Measurements from ENCODE around the gene PML.

Gene PML

DNA sequence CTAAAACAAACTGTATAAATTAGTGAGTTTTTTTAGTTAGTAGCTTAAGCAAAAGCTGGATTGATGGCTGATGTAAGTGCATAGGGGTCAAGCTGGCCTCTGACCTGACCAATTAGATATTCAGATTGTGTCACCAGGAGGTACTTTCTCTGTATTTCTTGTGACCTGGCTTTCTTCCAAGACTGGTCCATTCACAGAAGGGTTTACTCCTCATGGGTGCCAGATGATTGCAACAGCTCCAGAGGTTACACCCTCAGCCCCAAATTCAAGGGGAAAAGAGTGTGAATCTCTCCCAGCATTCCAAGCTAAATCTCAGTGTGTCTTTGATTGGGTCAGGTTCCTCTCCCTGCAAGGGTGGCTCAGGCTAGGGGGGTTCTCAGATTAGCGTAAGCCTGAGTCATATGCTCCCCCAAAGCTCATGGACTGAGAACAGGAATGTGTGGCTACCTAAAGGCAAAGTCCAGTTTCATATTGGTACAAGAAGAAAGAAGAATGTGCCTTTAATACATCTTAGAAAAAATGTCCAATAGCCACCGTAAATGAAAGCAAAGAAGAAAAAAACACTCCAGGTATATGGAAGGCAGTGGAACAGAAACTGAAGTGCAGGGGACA is 16.5 kb downstream of the PML start:
- DNase-seq (ENCODE audit: low spot score), result no peak

DNA sequence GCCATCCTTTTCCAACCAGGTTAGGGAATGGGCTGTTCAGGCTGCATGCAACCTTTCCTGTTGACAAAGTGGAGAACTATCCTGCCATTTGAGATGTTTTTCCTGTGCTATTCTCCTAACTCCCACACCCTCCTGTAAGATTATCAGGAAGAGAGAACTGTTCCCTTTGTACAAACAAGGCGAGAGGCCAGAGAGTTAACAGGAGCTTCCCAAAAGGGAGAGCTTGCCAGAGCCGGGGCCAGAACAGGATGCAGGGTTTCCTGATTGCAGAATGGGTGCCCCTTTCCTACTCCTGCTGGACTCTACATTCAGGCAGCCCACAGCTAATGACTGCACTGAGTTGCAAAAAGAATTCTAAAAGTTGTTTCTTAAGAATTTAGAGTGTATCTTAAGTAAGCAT is 17.1 kb downstream of the PML start:
- DNase-seq (ENCODE audit: low spot score), result no peak

GRCh38 chr15:74013374-74013894 is 18.9 kb downstream of the PML start:
- no peak for DNase-seq (ENCODE audit: low spot score)

GRCh38 chr15:74019734-74020133 is 25.2 kb downstream of the PML start:
- DNase-seq (ENCODE audit: low spot score), result no peak

DNA sequence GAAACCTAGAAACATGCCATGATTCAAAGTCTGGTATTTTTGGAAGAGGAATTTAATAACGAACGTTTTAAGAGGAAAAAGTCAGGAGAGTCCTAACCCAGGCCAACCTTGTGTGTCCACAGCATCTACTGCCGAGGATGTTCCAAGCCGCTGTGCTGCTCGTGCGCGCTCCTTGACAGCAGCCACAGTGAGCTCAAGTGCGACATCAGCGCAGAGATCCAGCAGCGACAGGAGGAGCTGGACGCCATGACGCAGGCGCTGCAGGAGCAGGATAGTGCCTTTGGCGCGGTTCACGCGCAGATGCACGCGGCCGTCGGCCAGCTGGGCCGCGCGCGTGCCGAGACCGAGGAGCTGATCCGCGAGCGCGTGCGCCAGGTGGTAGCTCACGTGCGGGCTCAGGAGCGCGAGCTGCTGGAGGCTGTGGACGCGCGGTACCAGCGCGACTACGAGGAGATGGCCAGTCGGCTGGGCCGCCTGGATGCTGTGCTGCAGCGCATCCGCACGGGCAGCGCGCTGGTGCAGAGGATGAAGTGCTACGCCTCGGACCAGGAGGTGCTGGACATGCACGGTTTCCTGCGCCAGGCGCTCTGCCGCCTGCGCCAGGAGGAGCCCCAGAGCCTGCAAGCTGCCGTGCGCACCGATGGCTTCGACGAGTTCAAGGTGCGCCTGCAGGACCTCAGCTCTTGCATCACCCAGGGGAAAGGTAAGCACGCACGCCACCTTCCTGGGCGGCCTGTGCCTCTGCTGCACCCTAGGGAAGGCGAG is 28.4 kb downstream of the PML start:
- no peak for DNase-seq (ENCODE audit: low spot score)

GRCh38 chr15:74024687-74025086 is 30.2 kb downstream of the PML start:
- DNase-seq (ENCODE audit: low spot score), result no peak

GRCh38 chr15:74025436-74025835 is 30.9 kb downstream of the PML start:
- no peak for DNase-seq (ENCODE audit: low spot score)

- no peak for DNase-seq (ENCODE audit: low spot score)
Observed at GRCh38 chr15:74027688-74028087, 33.2 kb downstream of the PML start.

- no peak for DNase-seq (ENCODE audit: low spot score)
Observed at GRCh38 chr15:74028646-74029045, 34.1 kb downstream of the PML start.

DNA sequence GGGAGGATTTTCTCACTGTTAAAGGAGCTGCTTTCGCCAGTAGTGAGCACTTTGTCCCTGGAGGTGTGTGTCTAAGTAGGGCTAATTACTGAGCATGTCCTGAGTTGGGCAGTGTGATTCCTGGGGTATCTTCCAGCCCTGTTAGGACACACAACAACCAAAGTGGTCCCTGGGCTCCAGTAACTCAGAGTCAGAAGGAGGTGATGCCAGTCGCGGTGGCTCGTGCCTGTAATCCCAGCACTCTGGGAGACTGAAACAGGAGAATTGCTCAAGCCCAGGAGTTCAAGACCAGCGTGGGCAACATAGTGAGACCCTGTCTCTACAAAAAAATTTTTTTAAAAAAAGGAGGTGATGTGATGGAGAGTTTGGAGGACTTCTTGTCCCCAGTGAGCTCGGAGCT is 37.5 kb downstream of the PML start:
- DNase-seq (ENCODE audit: low spot score), result no peak

DNA sequence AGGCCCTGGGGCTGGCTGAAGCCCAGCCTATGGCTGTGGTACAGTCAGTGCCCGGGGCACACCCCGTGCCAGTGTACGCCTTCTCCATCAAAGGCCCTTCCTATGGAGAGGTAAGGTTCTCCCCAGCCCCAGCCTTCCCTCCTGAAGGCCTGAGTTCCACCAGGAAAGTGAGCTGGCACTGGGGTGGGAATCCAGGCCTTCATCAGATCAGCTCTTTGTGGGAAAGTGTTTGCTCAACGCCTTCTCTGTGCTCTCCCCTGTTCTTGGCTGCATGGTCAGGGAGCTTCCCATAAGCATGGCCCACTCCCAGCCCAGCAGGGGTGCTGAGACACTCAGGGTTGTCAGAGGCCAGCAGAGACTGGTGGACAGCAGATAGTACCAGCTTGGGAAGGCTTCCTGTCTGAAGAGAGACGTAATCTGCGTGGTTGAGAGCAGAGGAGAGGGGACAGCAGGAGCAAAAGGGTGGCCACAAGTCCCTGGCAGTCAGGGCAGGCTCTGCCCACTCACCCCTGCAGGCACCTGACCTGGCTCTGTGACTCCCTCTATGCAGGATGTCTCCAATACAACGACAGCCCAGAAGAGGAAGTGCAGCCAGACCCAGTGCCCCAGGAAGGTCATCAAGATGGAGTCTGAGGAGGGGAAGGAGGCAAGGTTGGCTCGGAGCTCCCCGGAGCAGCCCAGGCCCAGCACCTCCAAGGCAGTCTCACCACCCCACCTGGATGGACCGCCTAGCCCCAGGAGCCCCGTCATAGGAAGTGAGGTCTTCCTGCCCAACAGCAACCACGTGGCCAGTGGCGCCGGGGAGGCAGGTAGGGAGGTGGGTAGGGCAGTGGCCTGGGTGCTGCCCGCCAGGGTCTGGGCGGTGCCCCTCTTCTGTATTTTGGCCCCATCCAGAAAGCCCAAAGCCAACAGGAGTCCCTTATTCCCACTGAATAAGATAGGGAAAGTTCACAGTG is 38.4 kb downstream of the PML start:
- no peak for DNase-seq (ENCODE audit: low spot score)

DNA sequence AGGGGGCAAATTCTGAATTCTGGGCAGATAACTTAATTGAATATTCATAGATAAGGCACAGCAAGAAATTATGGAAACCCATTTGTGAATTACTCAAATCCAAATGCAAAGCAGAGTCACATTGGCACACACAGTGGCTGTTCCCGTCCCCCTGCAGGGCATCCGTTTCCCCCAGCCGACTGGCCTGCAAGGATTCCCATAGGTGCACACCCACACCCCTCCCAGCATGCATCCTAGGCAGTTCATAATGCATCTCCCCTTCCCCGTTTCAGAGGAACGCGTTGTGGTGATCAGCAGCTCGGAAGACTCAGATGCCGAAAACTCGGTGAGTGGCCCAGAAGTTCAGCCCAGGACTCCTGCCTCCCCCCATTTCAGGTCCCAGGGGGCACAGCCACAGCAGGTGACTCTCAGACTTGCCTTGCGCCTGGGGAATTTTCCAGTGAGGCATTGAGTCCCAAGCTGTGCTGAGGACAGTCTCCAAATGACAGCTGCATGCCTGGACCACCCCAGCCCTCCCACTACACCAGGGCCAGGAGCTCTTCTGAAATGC is 39.8 kb downstream of the PML start:
- DNase-seq (ENCODE audit: low spot score), result no peak

DNA sequence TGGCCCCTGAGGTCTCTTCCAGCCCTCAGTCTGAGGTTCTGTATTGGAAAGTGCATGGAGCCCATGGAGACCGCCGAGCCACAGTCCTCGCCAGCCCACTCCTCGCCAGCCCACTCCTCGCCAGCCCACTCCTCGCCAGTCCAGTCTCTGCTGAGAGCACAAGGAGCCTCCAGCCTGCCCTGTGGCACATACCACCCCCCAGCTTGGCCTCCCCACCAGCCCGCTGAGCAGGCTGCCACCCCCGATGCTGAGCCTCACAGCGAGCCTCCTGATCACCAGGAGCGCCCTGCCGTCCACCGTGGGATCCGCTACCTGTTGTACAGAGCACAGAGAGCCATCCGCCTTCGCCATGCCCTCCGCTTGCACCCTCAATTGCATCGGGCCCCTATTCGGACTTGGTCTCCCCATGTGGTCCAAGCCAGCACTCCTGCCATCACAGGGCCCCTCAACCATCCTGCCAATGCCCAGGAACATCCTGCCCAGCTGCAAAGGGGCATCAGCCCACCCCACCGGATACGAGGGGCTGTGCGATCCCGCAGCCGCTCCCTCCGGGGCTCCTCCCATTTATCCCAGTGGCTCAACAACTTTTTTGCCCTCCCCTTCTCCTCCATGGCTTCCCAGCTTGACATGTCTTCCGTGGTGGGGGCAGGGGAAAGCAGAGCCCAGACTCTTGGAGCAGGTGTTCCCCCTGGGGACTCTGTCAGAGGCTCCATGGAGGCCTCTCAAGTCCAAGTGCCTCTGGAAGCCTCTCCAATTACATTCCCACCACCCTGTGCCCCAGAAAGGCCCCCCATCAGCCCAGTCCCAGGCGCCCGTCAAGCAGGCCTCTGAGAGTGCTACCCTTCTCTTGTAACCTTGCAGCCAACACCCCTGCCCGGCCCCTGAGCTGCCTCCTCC is 40.9 kb downstream of the PML start:
- no peak for DNase-seq (ENCODE audit: low spot score)

- no peak for DNase-seq (ENCODE audit: low spot score)
Observed at GRCh38 chr15:74036271-74037170, 42.0 kb downstream of the PML start.

DNA sequence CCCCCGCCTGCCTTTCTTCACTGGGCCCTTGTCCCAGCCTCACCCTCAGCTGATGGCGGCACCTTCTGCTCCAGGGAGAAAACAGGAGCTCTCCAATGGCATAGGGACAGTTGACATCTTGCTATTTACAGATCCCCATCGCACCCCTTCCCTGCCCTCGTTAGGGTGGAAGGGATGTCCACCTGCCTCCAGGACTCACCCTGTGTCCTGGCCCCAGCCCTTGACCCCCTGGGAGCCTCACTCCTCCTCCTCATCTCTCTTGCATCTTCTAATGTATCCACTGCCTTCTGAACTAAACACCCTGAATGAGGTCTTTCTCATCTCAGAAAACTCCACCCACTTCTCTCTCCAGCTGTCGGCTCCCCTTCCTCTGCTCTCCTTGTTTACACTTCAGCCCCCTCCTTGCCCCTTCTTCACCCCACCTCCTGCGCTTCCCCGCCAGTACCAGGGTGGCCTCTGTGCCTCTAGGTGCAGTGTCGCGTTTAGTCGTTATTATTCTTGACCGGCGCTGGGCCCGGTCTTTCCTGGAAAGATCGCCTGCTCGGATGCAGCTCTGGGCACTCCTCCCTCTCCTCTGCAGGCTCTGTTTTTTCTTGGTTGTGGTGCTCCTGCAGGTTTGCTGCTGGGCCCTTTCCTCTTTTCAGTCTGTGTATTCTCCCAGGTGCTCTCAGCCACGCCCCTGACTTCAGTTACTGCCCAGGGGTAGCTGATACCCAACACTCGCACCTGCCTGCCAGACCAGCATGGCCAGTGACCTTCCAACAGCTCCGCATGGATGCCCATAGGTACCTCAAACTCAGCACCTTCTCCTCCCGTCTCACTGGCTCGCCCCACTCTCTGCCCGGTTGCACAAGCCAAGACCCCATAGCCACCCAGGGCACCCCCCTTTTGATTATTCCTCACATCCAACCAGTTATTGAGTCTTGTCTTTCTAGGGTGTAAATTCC is 42.9 kb downstream of the PML start:
- DNase-seq (ENCODE audit: low spot score), result no peak

DNA sequence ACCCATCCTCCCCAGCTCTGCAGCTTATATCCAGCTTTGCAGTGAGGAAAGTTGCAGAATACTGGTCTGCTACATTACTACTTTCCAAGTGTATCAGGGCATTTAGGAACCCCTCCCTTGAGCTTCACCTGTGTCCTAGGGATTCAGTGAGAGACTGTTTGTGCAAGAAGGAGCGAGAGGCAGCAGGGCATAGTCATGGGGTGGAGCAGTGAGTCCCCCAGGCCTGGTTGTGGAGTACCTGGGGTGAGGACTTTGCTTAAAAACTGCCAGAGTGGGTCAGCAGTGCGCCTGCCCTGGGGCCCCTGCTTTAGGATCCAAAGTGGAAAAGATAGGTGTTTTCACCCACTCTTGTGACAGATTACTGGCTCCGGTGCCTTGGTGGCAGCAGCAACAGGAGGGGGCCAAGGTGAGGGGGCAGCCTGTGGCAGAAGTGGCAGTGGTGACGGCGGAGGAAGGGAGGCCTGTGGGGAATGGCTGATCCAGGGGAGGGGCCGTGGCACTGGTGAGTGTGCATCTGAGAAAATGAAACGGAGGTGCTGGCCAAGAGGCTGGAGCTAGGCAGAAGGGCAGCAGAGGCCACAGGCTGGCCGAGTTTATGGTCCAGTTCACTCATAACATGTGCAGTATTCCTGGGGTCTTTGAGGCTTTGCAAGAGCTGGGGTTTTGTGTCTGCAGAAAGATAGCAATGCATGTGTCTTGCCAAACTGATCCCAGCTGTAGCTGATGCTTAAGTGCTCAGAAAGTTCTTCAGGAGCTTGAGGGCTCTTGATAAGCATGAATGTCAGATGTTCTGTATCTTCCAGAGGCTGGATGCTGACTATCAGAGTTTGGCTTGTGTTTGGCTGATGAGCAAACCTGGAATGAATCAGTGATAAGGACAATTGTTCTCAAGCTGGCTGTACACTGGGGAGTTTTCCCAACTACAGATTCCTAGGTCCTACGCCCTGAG is 44.5 kb downstream of the PML start:
- no peak for DNase-seq (ENCODE audit: low spot score)

GRCh38 chr15:74039656-74040010 is 45.1 kb downstream of the PML start:
- no peak for DNase-seq (ENCODE audit: low spot score)

Data from LoVo (cell line).